Panc1 (cell line): Measurements from ENCODE around the gene RELA. TPM values are rescaled to one million over a fixed set of nuclear protein-coding genes. Genes with fewer than 3 reads are reported as not detected.

Experiments
- ATAC-seq: fragments of 200-7000 bp; cut with Tn5 transposase; 2 replicates; pipeline ENCODE4 v1.9.1; 2020; ENCODE audit warnings: mild to moderate bottlenecking, moderate library complexity
- BruUV-seq: library from RNA; stranded (reverse); fragments of 400-500 nt; replicated peaks from 2 replicates; lab custom pipeline; 2021; lab: Mats Ljungman, UMichigan
- CTCF ChIA-PET: fragments of 300-600 bp; sonication (Branson Sonifier 250); formaldehyde crosslinking; loops from one replicate; lab custom pipeline; 2022; ENCODE audit warnings: antibody characterized with exemption; lab: Charles Lee
- POLR2A ChIA-PET: fragments of 300-600 bp; sonication (Branson Sonifier 250); formaldehyde crosslinking; loops from one replicate; lab custom pipeline; 2022; ENCODE audit warnings: antibody characterized with exemption; lab: Charles Lee
- DNase-seq: peaks from one replicate; pipeline ENCODE4 v3.0.0-alpha.2; 2010; ENCODE audit warnings: low read depth, low spot score
- H3K27ac ChIP-seq: 2 replicates; pipeline ENCODE4 v1.5.1; 2011; ENCODE audit warnings: mild to moderate bottlenecking, low read length, inconsistent platforms
- H3K27me3 ChIP-seq: fragments of 200-500 bp; sonication (Bioruptor generic); 2 replicates; pipeline ENCODE4 v1.6.0; 2014; ENCODE audit warnings: low read length, inconsistent platforms; ENCODE audit not compliant: control insufficient read depth, insufficient read depth
- H3K36me3 ChIP-seq: fragments of 200-500 bp; sonication (Bioruptor generic); 2 replicates; pipeline ENCODE4 v1.5.1; 2014; ENCODE audit warnings: inconsistent platforms, mild to moderate bottlenecking, low read length, moderate library complexity; ENCODE audit not compliant: control insufficient read depth, insufficient read depth
- H3K4me1 ChIP-seq: 2 replicates; pipeline ENCODE4 v1.5.1; 2011; ENCODE audit warnings: inconsistent platforms, mild to moderate bottlenecking, low read length, moderate library complexity; ENCODE audit not compliant: control insufficient read depth, insufficient read depth
- H3K4me3 ChIP-seq, 2 experiments: 2 replicates each; pipeline ENCODE4 v1.5.1; 2011 to 2012; ENCODE audit warnings: low read depth in 2 of 2, low read length in 2 of 2, mild to moderate bottlenecking in 2 of 2, inconsistent platforms in 1 of 2, moderate library complexity in 1 of 2
- H3K9me3 ChIP-seq: fragments of 200-500 bp; sonication (Bioruptor generic); 2 replicates; pipeline ENCODE4 v1.5.1; 2014; ENCODE audit warnings: low read depth, mild to moderate bottlenecking, inconsistent platforms, low read length, moderate library complexity; ENCODE audit not compliant: control insufficient read depth, insufficient read depth
- CTCF ChIP-seq: fragments of 450-650 bp; IDR thresholded peaks from 2 replicates; pipeline ENCODE4 v1.5.1; 2017; ENCODE audit warnings: mild to moderate bottlenecking
- POLR2AphosphoS5 ChIP-seq: IDR thresholded peaks from 2 replicates; pipeline ENCODE4 v1.6.1; 2012; ENCODE audit warnings: mild to moderate bottlenecking, low read depth, low read length, moderate library complexity
- REST ChIP-seq, 2 experiments: IDR thresholded peaks; 2 replicates each; pipeline ENCODE4 v1.6.1; 2011 to 2012; ENCODE audit warnings: low read depth in 2 of 2, control low read depth in 1 of 2, low read length in 1 of 2, mild to moderate bottlenecking in 1 of 2, moderate library complexity in 1 of 2; ENCODE audit not compliant: insufficient read depth in 1 of 2
- SIN3A ChIP-seq: IDR thresholded peaks from 2 replicates; pipeline ENCODE4 v1.6.1; 2012; ENCODE audit warnings: low read depth, mild to moderate bottlenecking, low read length, moderate library complexity, borderline replicate concordance; ENCODE audit not compliant: insufficient read depth
- TCF7L2 ChIP-seq: IDR thresholded peaks from 2 replicates; pipeline ENCODE4 v1.6.1; 2011; ENCODE audit warnings: mild to moderate bottlenecking, low read depth, low read length, inconsistent platforms
- in situ Hi-C: cut with HindIII; loops from 2 replicates; pipeline ENCODE4 v1.10.0; 2016; ENCODE audit warnings: low sequenced_read_pairs, low pct_unique_long_range_greater_than_20kb
- intact Hi-C: fragments of 100-400 bp; cut with micrococcal nuclease; formaldehyde crosslinking; loops from one replicate; pipeline ENCODE4 v1.10.0; 2022; ENCODE audit not compliant: unreplicated experiment
- total RNA-seq: library from RNA; stranded (reverse); gene quantifications from one replicate; pipeline ENCODE4 v1.2.1, GENCODE V29; 2021; ENCODE audit not compliant: unreplicated experiment

The RELA gene
- total RNA-seq, 1 experiment from 2014 or later: 141 TPM

GRCh38 chr11:65617990-65618751, 44.5 kb downstream of the RELA start:
- ChIA-PET CTCF (no interaction called here), POLR2A (no interaction called here)
- H3K9me3 ChIP-seq: no peaks in the 10 kb centered on the region
- no peak overlapping the region for H3K4me3 ChIP-seq
- H3K27me3 ChIP-seq: no peaks in the 10 kb centered on the region
- intact Hi-C loops (no loop called here), in situ Hi-C loops (no loop called here)
- H3K36me3 ChIP-seq: peaks cover 19% of the 10 kb centered on the region
- H3K4me1 ChIP-seq: peaks cover 12% of the 10 kb centered on the region
- ATAC-seq (no peak), DNase-seq (no peak)
- BruUV-seq: no TSS peak
- no peak overlapping the region for H3K27ac ChIP-seq
- TF ChIP-seq POLR2AphosphoS5 (no peak), REST (IDR thresholded peaks at IDR 0.05; ENCODE audit: insufficient read depth in 1 of 2, low read depth in 2 of 2, low read length in 1 of 2) (no peak), SIN3A (no peak), CTCF (no peak), TCF7L2 (no peak)

GRCh38 chr11:65617136-65617850, 45.4 kb downstream of the RELA start:
- POLR2A ChIA-PET: no interaction called here

More at GRCh38 chr11:65617136-65617850, 45.4 kb downstream of the RELA start:
- ATAC-seq (no peak), DNase-seq (no peak)
- peaks cover 19% of the 10 kb centered on the region for H3K36me3 ChIP-seq
- peak overlapping the region; percentile 88 to 97 for H3K4me3 ChIP-seq
- peak overlapping the region; percentile 84 for H3K27ac ChIP-seq
- no peaks in the 10 kb centered on the region for H3K27me3 ChIP-seq
- TSS peak; percentile 74 for BruUV-seq
- in situ Hi-C loops: no loop called here
- TF ChIP-seq CTCF (no peak), POLR2AphosphoS5 (no peak), REST (IDR thresholded peaks at IDR 0.05; ENCODE audit: insufficient read depth in 1 of 2, low read depth in 2 of 2, low read length in 1 of 2) (no peak), TCF7L2 (no peak), SIN3A (no peak)
- no peaks in the 10 kb centered on the region for H3K9me3 ChIP-seq
- peaks cover 20% of the 10 kb centered on the region for H3K4me1 ChIP-seq
- CTCF ChIA-PET: no interaction called here
- intact Hi-C loops: no loop called here
